HCT116 (cell line): Measurements from ENCODE around the gene ANKRD61. TPM values are rescaled to one million over a fixed set of nuclear protein-coding genes. Genes with fewer than 3 reads are reported as not detected.

Experiments
- ATAC-seq: fragments of 200-7000 bp; cut with Tn5 transposase; 2 replicates; pipeline ENCODE4 v1.9.1; 2020; ENCODE audit warnings: mild to moderate bottlenecking, moderate library complexity
- BruUV-seq: library from RNA; stranded (reverse); fragments of 400-500 nt; replicated peaks from 2 replicates; lab custom pipeline; 2021; lab: Mats Ljungman, UMichigan
- CTCF ChIA-PET: fragments of 300-600 bp; sonication (Branson Sonifier 250); formaldehyde crosslinking; loops from one replicate; lab custom pipeline; 2021; ENCODE audit warnings: antibody characterized with exemption; lab: Charles Lee
- POLR2A ChIA-PET: fragments of 300-600, 350-600 bp; sonication (Branson Sonifier 250); formaldehyde crosslinking; loops from one replicate; lab custom pipeline; 2021; ENCODE audit warnings: antibody characterized with exemption; lab: Charles Lee
- RAD21 ChIA-PET, 2 experiments: fragments of 300-600 bp; sonication (Branson Sonifier 250); formaldehyde crosslinking; loops; one replicate each; lab custom pipeline; 2023; ENCODE audit warnings: low total read pairs in 2 of 2; ENCODE audit not compliant: uncharacterized antibody in 2 of 2, unreplicated experiment in 2 of 2, low non-redundant PET in 1 of 2; lab: Charles Lee
- DNase-seq: peaks from one replicate; pipeline ENCODE4 v3.0.0-alpha.2; 2010; ENCODE audit warnings: low read depth, low spot score
- H2AFZ ChIP-seq: fragments of 200-600 bp; shearing (Covaris generic), sonication (generic); 2 replicates; pipeline ENCODE4 v1.6.1; 2017; ENCODE audit warnings: low read depth, mixed run types, mixed read lengths, antibody characterized with exemption, low read length; ENCODE audit not compliant: poor library complexity, severe bottlenecking
- H3K27ac ChIP-seq: 2 replicates; pipeline ENCODE4 v1.5.1; 2012; ENCODE audit warnings: low read depth, low read length
- H3K27me3 ChIP-seq: fragments of 200-600 bp; sonication (generic); 2 replicates; pipeline ENCODE4 v1.6.1; 2016; ENCODE audit warnings: mixed run types, low read length, mixed read lengths; ENCODE audit not compliant: insufficient read depth
- H3K36me3 ChIP-seq, 2 experiments: fragments of 200-500 bp in 1 of 2; fragments of 200-600 bp in 1 of 2; sonication (Bioruptor generic) in 1 of 2; sonication (generic) in 1 of 2; 2 replicates each; pipeline versions ENCODE4 v1.5.1 to v1.6.1; 2014 to 2016; ENCODE audit warnings: low read length in 2 of 2, inconsistent platforms in 1 of 2, mixed read lengths in 1 of 2, mixed run types in 1 of 2; ENCODE audit not compliant: insufficient read depth in 2 of 2, control insufficient read depth in 1 of 2
- H3K4me1 ChIP-seq, 2 experiments: fragments of 200-600 bp in 1 of 2; sonication (generic) in 1 of 2; 2 replicates each; pipeline versions ENCODE4 v1.5.1 to v1.6.1; 2012 to 2017; ENCODE audit warnings: low read length in 2 of 2, inconsistent platforms in 1 of 2, mild to moderate bottlenecking in 1 of 2, mixed read lengths in 1 of 2, mixed run types in 1 of 2, moderate library complexity in 1 of 2; ENCODE audit not compliant: insufficient read depth in 2 of 2, control insufficient read depth in 1 of 2
- H3K4me2 ChIP-seq: fragments of 200-600 bp; sonication (generic); 2 replicates; pipeline ENCODE4 v1.6.1; 2017; ENCODE audit warnings: mixed run types, low read length, mixed read lengths
- H3K4me3 ChIP-seq, 2 experiments: fragments of 200-600 bp in 1 of 2; sonication (generic) in 1 of 2; replicated peaks in 1 of 2; 2 replicates each; pipeline ENCODE4 v1.5.1; 2011 to 2016; ENCODE audit warnings: low read length in 2 of 2, control low read depth in 1 of 2, low read depth in 1 of 2, mild to moderate bottlenecking in 1 of 2, mixed read lengths in 1 of 2, mixed run types in 1 of 2
- H3K79me2 ChIP-seq: fragments of 200-600 bp; sonication (generic); 2 replicates; pipeline ENCODE4 v1.6.1; 2017; ENCODE audit warnings: mild to moderate bottlenecking, mixed run types, low read length, moderate library complexity, mixed read lengths; ENCODE audit not compliant: insufficient read depth
- H3K9ac ChIP-seq: fragments of 200-600 bp; sonication (generic); 2 replicates; pipeline ENCODE4 v1.6.1; 2016; ENCODE audit warnings: low read length, mixed read lengths
- H3K9me2 ChIP-seq: fragments of 200-600 bp; sonication (generic), shearing (Covaris generic); 2 replicates; pipeline ENCODE4 v1.6.1; 2017; ENCODE audit warnings: mixed run types, mild to moderate bottlenecking, moderate library complexity; ENCODE audit not compliant: insufficient read depth
- H3K9me3 ChIP-seq, 2 experiments: fragments of 200-500 bp in 1 of 2; fragments of 200-600 bp in 1 of 2; sonication (Bioruptor generic) in 1 of 2; sonication (generic) in 1 of 2; 2 replicates each; pipeline ENCODE4 v1.6.1; 2014 to 2017; ENCODE audit warnings: low read length in 2 of 2, mixed read lengths in 2 of 2, inconsistent platforms in 1 of 2, low read depth in 1 of 2, mild to moderate bottlenecking in 1 of 2, mixed run types in 1 of 2, moderate library complexity in 1 of 2; ENCODE audit not compliant: control insufficient read depth in 1 of 2, insufficient read depth in 1 of 2
- H4K20me1 ChIP-seq: fragments of 200-600 bp; sonication (generic), shearing (Covaris generic); 2 replicates; pipeline ENCODE4 v1.6.1; 2017; ENCODE audit warnings: mixed run types, mild to moderate bottlenecking, moderate library complexity; ENCODE audit not compliant: insufficient read depth
- ATF3 ChIP-seq: IDR thresholded peaks from 2 replicates; pipeline ENCODE4 v1.6.1; 2012
- CBX3 ChIP-seq: IDR thresholded peaks from 2 replicates; pipeline ENCODE4 v1.6.1; 2012; ENCODE audit warnings: low read depth
- CEBPB ChIP-seq: IDR thresholded peaks from 2 replicates; pipeline ENCODE4 v1.6.1; 2012; ENCODE audit warnings: low read depth
- CTCF ChIP-seq, 3 experiments: fragments of 200-600 bp in 1 of 3; sonication (generic) in 1 of 3; IDR thresholded peaks in 2 of 3; conservative IDR thresholded peaks in 1 of 3; 2 replicates each; pipeline ENCODE4 v1.5.1; 2012 to 2017; ENCODE audit warnings: low read depth in 2 of 3, low read length in 2 of 3, antibody characterized with exemption in 1 of 3, borderline replicate concordance in 1 of 3, control low read depth in 1 of 3, mild to moderate bottlenecking in 1 of 3, mixed read lengths in 1 of 3, mixed run types in 1 of 3, moderate library complexity in 1 of 3; ENCODE audit not compliant: insufficient read depth in 1 of 3
- EGR1 ChIP-seq: IDR thresholded peaks from 2 replicates; pipeline ENCODE4 v1.6.1; 2012; ENCODE audit warnings: low read depth
- EZH2phosphoT487 ChIP-seq: fragments of 200-600 bp; IDR thresholded peaks from 2 replicates; pipeline ENCODE4 v1.6.1; 2018; ENCODE audit warnings: antibody characterized with exemption, borderline replicate concordance
- JUND ChIP-seq: IDR thresholded peaks from 2 replicates; pipeline ENCODE4 v1.6.1; 2012
- MAX ChIP-seq: IDR thresholded peaks from 2 replicates; pipeline ENCODE4 v1.6.1; 2012
- POLR2A ChIP-seq: IDR thresholded peaks from 2 replicates; pipeline ENCODE4 v1.7.0; 2011; ENCODE audit warnings: borderline replicate concordance; ENCODE audit not compliant: insufficient read depth, insufficient read length; ENCODE audit errors: extremely low read depth
- SRF ChIP-seq: IDR thresholded peaks from 2 replicates; pipeline ENCODE4 v1.6.1; 2012; ENCODE audit warnings: low read depth
- YY1 ChIP-seq: IDR thresholded peaks from 2 replicates; pipeline ENCODE4 v1.6.1; 2011; ENCODE audit warnings: low read length, low read depth, moderate library complexity, mild to moderate bottlenecking; ENCODE audit not compliant: insufficient replicate concordance; ENCODE audit errors: extremely low read depth
- ZNF274 ChIP-seq: fragments of 200-500 bp; sonication (Bioruptor generic); IDR thresholded peaks from 2 replicates; pipeline ENCODE4 v1.6.1; 2014; ENCODE audit warnings: mild to moderate bottlenecking, low read depth, low read length, inconsistent platforms
- intact Hi-C: fragments of 100-400 bp; cut with micrococcal nuclease; formaldehyde crosslinking; loops from 2 replicates; pipeline ENCODE4 v1.10.0; 2022
- total RNA-seq: library from RNA; stranded (reverse); gene quantifications from one replicate; pipeline ENCODE4 v1.2.1, GENCODE V29; 2021; ENCODE audit not compliant: unreplicated experiment
- TF ChIP-seq, protein P1 (sequence below): IDR thresholded peaks from 2 replicates; pipeline ENCODE4 v1.6.1; 2011; ENCODE audit warnings: mild to moderate bottlenecking, low read length, moderate library complexity; ENCODE audit not compliant: insufficient replicate concordance; ENCODE audit errors: extremely low read depth
- TF ChIP-seq, protein P2 (sequence below): IDR thresholded peaks from 2 replicates; pipeline ENCODE4 v1.6.1; 2012; ENCODE audit warnings: low read depth

The ANKRD61 gene
- total RNA-seq, 1 experiment from 2014 or later = 0.17 TPM

DNA sequence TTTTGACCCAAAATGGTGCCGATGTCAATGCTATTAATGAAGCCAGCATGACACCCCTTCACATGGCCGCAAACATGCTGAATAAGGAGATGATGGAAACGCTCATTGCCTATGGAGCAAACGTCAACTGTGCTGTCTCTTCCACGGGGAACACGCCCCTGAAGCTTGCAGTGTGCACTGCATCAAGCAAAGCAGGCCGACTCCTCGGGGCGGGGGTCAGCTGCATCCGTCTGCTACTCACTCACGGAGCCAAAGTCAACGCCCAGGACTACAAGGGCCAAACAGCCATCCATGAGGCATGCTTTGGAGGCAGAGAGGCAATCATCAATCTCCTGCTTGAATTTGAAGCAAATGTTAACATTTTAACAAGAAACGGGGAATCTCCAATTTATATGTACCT, 4.5 kb downstream of the ANKRD61 start:
- POLR2A ChIA-PET = no interaction called here
- Histone ChIP-seq H3K4me2 (no peak overlapping the region), H3K4me3 (no peak overlapping the region), H3K27me3 (no peaks in the 10 kb centered on the region), H3K9ac (no peak overlapping the region), H3K9me3 (no peaks in the 10 kb centered on the region), H3K9me2 (no peaks in the 10 kb centered on the region), H3K79me2 (peaks cover 15% of the 10 kb centered on the region), H4K20me1 (peaks cover 4% of the 10 kb centered on the region; the same call in 1 of the 2 replicates), H3K27ac (no peak overlapping the region), H2AFZ (no peak overlapping the region), H3K36me3 (peaks cover 47 to 48% of the 10 kb centered on the region in 2 experiments)
- CTCF ChIA-PET = no interaction called here
- intact Hi-C loops = no loop called here
- no peak for DNase-seq
- RAD21 ChIA-PET = no interaction called here
- TF ChIP-seq MAX (no peak), EZH2phosphoT487 (no peak), JUND (no peak), POLR2A (no peak), SRF (no peak), ATF3 (no peak), YY1 (no peak), EGR1 (no peak), CBX3 (no peak), ZNF274 (no peak), CEBPB (no peak), CTCF (IDR thresholded peaks at IDR 0.05 in 2 of 3, conservative IDR thresholded peaks at IDR 0.05 in 1 of 3; ENCODE audit: borderline replicate concordance in 1 of 3, insufficient read depth in 1 of 3, low read depth in 2 of 3, low read length in 2 of 3) (no peak)
- TF ChIP-seq, protein P1, sequence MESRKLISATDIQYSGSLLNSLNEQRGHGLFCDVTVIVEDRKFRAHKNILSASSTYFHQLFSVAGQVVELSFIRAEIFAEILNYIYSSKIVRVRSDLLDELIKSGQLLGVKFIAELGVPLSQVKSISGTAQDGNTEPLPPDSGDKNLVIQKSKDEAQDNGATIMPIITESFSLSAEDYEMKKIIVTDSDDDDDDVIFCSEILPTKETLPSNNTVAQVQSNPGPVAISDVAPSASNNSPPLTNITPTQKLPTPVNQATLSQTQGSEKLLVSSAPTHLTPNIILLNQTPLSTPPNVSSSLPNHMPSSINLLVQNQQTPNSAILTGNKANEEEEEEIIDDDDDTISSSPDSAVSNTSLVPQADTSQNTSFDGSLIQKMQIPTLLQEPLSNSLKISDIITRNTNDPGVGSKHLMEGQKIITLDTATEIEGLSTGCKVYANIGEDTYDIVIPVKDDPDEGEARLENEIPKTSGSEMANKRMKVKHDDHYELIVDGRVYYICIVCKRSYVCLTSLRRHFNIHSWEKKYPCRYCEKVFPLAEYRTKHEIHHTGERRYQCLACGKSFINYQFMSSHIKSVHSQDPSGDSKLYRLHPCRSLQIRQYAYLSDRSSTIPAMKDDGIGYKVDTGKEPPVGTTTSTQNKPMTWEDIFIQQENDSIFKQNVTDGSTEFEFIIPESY = no peak
- TF ChIP-seq, protein P2, sequence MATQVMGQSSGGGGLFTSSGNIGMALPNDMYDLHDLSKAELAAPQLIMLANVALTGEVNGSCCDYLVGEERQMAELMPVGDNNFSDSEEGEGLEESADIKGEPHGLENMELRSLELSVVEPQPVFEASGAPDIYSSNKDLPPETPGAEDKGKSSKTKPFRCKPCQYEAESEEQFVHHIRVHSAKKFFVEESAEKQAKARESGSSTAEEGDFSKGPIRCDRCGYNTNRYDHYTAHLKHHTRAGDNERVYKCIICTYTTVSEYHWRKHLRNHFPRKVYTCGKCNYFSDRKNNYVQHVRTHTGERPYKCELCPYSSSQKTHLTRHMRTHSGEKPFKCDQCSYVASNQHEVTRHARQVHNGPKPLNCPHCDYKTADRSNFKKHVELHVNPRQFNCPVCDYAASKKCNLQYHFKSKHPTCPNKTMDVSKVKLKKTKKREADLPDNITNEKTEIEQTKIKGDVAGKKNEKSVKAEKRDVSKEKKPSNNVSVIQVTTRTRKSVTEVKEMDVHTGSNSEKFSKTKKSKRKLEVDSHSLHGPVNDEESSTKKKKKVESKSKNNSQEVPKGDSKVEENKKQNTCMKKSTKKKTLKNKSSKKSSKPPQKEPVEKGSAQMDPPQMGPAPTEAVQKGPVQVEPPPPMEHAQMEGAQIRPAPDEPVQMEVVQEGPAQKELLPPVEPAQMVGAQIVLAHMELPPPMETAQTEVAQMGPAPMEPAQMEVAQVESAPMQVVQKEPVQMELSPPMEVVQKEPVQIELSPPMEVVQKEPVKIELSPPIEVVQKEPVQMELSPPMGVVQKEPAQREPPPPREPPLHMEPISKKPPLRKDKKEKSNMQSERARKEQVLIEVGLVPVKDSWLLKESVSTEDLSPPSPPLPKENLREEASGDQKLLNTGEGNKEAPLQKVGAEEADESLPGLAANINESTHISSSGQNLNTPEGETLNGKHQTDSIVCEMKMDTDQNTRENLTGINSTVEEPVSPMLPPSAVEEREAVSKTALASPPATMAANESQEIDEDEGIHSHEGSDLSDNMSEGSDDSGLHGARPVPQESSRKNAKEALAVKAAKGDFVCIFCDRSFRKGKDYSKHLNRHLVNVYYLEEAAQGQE = no peak
- TF ChIP-seq, all 23 proteins: peak for 0
- H3K4me1 ChIP-seq = no peaks in the 10 kb centered on the region
- ATAC-seq = no peak
- no TSS peak for BruUV-seq
